ENCODE data around the gene P2RX6.

GRCh38 chr22:20970939-20971657 is 43.9 kb upstream of the P2RX6 start:
- TF ChIP-seq POLR2A (IDR thresholded peaks at IDR 0.05) (no peak), CTCF (IDR thresholded peaks at IDR 0.05) (no peak)
